CD4-positive, alpha-beta T cell (primary cell): ENCODE data around the gene GALNT1. TPM values are rescaled to one million over a fixed set of nuclear protein-coding genes. Genes with fewer than 3 reads are reported as not detected.

ENCODE experiments used
- ATAC-seq: fragments of 200-7000 bp; cut with Tn5 transposase; one replicate; pipeline ENCODE4 v1.10.0; 2022; ENCODE audit warnings: mild to moderate bottlenecking; ENCODE audit not compliant: poor library complexity
- CTCF ChIA-PET: fragments of 350-600 bp; sonication (Branson Sonifier 250); formaldehyde crosslinking; loops from one replicate; lab custom pipeline; 2021; ENCODE audit warnings: antibody characterized with exemption, inconsistent platforms; lab: Charles Lee
- POLR2A ChIA-PET: fragments of 350-600 bp; sonication (Branson Sonifier 250); formaldehyde crosslinking; loops from one replicate; lab custom pipeline; 2021; ENCODE audit warnings: antibody characterized with exemption, inconsistent platforms; lab: Charles Lee
- DNase-seq, 14 experiments: peaks; one replicate each; pipeline ENCODE4 v3.0.0-alpha.2; 2013 to 2020; ENCODE audit warnings: mixed read lengths in 2 of 14
- H3K27ac ChIP-seq, 2 donors: one replicate each; pipeline versions ENCODE4 v1.5.1 to v1.7.0; 2013; ENCODE audit warnings: low read length in 2 of 2, low read depth in 1 of 2, mild to moderate bottlenecking in 1 of 2
- H3K27me3 ChIP-seq, 2 experiments: 1 replicate in 1 of 2; 2 replicates in 1 of 2; pipeline versions ENCODE4 v1.6.1 to v1.7.0; 2013; ENCODE audit warnings: low read length in 2 of 2, control low read depth in 1 of 2, mild to moderate bottlenecking in 1 of 2, moderate library complexity in 1 of 2; ENCODE audit not compliant: insufficient read depth in 2 of 2, control insufficient read depth in 1 of 2
- H3K36me3 ChIP-seq: one replicate; pipeline ENCODE4 v1.6.1; 2013; ENCODE audit warnings: low read length, control low read depth; ENCODE audit not compliant: insufficient read depth
- H3K4me1 ChIP-seq: one replicate; pipeline ENCODE4 v1.6.1; 2013; ENCODE audit warnings: low read length, control low read depth; ENCODE audit not compliant: insufficient read depth
- H3K4me3 ChIP-seq: one replicate; pipeline ENCODE4 v1.5.1; 2013; ENCODE audit warnings: mild to moderate bottlenecking, low read length, moderate library complexity
- H3K9me3 ChIP-seq, 2 experiments: 1 replicate in 1 of 2; 2 replicates in 1 of 2; pipeline versions ENCODE4 v1.6.1 to v1.7.0; 2013; ENCODE audit warnings: low read length in 2 of 2, mild to moderate bottlenecking in 2 of 2, control low read depth in 1 of 2, moderate library complexity in 1 of 2; ENCODE audit not compliant: control insufficient read depth in 1 of 2, insufficient read depth in 1 of 2
- H3K27ac Mint-ChIP-seq: one replicate; pipeline ENCODE4 v1.8.0; 2020; ENCODE audit warnings: mixed read lengths
- H3K27me3 Mint-ChIP-seq: one replicate; pipeline ENCODE4 v1.8.0; 2021; ENCODE audit warnings: mixed read lengths
- H3K36me3 Mint-ChIP-seq: one replicate; pipeline ENCODE4 v1.8.0; 2021; ENCODE audit warnings: low read depth, mixed read lengths
- H3K4me1 Mint-ChIP-seq: one replicate; pipeline ENCODE4 v1.8.0; 2021; ENCODE audit warnings: low read depth, mixed read lengths
- H3K4me3 Mint-ChIP-seq: one replicate; pipeline ENCODE4 v1.8.0; 2020; ENCODE audit warnings: mild to moderate bottlenecking, mixed read lengths
- H3K9me3 Mint-ChIP-seq: one replicate; pipeline ENCODE4 v1.8.0; 2020; ENCODE audit warnings: mixed read lengths
- intact Hi-C, 2 experiments: fragments of 100-400 bp; cut with DNase I in 1 of 2; cut with micrococcal nuclease in 1 of 2; formaldehyde crosslinking; loops; one replicate each; pipeline versions ENCODE4 v1.15.1 to v1.9.0; 2023 to 2025; cut with DNase I, micrococcal nuclease
- total RNA-seq, 174 experiments: library from RNA in 2 of 174; stranded (reverse) in 2 of 174; gene quantifications; one replicate each; pipeline ENCODE4 v1.2.3 and lab custom pipeline; 2021 to 2026
- TF ChIP-seq, protein P1 (sequence below): fragments of 200-600 bp; IDR thresholded peaks from one replicate; pipeline ENCODE4 v1.8.0; 2022; ENCODE audit warnings: antibody characterized with exemption, mild to moderate bottlenecking

Gene GALNT1
- total RNA-seq, 2 experiments from 2014 or later = 16.1 to 17.9 TPM

DNA sequence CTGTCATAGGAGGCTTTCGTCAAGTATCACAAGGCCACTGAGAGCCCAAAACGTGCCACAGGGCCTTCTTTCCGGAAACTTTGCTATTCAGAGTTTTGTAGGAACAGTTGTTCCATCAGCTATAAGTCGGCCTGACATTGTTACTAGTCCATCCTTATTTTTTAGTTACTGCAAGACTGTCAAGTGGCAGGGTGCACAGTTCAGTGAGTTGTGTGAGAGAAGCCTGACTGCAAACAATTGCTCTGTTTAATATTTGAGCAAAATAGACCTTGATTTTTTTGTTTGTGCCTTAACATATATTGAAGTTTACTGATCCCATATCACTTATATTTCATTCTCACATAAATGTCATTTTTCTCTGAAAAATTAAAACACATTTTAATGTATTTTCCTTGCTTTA is 110.1 kb downstream of the GALNT1 start:
- Histone ChIP-seq H3K4me3 (no peak overlapping the region), H3K4me1 (no peaks in the 10 kb centered on the region), H3K9me3 (no peaks in the 10 kb centered on the region), H3K36me3 (peaks cover 17% of the 10 kb centered on the region), H3K27ac (no peak overlapping the region), H3K27me3 (no peaks in the 10 kb centered on the region)
- ChIA-PET POLR2A (no interaction called here), CTCF (no interaction called here)
- TF ChIP-seq, protein P1, sequence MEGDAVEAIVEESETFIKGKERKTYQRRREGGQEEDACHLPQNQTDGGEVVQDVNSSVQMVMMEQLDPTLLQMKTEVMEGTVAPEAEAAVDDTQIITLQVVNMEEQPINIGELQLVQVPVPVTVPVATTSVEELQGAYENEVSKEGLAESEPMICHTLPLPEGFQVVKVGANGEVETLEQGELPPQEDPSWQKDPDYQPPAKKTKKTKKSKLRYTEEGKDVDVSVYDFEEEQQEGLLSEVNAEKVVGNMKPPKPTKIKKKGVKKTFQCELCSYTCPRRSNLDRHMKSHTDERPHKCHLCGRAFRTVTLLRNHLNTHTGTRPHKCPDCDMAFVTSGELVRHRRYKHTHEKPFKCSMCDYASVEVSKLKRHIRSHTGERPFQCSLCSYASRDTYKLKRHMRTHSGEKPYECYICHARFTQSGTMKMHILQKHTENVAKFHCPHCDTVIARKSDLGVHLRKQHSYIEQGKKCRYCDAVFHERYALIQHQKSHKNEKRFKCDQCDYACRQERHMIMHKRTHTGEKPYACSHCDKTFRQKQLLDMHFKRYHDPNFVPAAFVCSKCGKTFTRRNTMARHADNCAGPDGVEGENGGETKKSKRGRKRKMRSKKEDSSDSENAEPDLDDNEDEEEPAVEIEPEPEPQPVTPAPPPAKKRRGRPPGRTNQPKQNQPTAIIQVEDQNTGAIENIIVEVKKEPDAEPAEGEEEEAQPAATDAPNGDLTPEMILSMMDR = no peak
- no peak for DNase-seq
- no peak for ATAC-seq
- Mint-ChIP-seq H3K36me3 (peaks cover 35% of the 10 kb centered on the region), H3K9me3 (no peaks in the 10 kb centered on the region), H3K4me1 (no peaks in the 10 kb centered on the region), H3K27me3 (no peaks in the 10 kb centered on the region), H3K27ac (no peak overlapping the region), H3K4me3 (no peak overlapping the region)
- intact Hi-C loops = no loop called here

DNA sequence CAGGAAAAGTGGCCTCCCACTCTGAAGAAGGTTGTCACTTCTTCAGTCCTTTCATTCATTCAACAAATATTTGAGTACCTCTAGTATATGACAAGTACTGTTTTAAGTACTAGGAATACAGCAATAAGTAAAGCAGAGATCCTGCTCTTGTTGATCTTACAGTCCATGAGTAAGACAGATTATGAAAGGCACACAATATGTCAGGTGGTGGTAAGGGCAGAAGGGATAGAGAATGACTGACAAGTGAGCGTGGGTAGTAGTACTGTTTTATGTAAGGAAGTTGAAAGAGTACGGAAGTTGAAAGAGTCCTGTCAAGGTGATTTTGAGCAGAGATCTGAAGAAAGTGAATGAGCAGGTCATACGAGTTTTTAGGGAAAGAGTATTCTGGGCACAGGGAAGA is 111.3 kb downstream of the GALNT1 start:
- Mint-ChIP-seq H3K4me3 (no peak overlapping the region), H3K36me3 (peaks cover 27% of the 10 kb centered on the region), H3K4me1 (no peaks in the 10 kb centered on the region), H3K9me3 (no peaks in the 10 kb centered on the region), H3K27ac (no peak overlapping the region), H3K27me3 (no peaks in the 10 kb centered on the region)
- Histone ChIP-seq H3K9me3 (no peaks in the 10 kb centered on the region), H3K4me1 (no peaks in the 10 kb centered on the region), H3K27ac (no peak overlapping the region), H3K36me3 (peaks cover 17% of the 10 kb centered on the region), H3K4me3 (no peak overlapping the region), H3K27me3 (no peaks in the 10 kb centered on the region)
- ChIA-PET POLR2A (no interaction called here), CTCF (no interaction called here)
- DNase-seq = no peak
- intact Hi-C loops = no loop called here
- ATAC-seq = no peak
- TF ChIP-seq, protein P1 = no peak

DNA sequence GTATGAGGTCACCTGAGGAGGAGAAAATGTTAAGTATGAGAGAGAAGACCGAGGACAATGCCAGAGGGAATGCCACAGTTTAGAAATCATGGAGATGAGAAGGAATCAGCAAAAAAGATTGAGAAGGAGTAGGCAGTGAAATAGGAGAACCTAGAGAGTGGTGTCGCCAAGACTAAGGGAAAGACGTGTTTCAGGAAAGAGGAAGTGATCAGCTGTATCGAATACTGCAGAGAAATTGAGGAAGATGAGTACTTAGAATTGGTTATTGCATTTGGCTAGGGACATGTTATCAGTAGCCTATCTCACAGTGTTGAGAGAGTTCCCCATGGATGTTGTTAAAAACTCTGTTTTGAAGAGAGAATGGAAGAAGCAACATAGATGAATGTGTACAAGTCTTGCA is 112.3 kb downstream of the GALNT1 start:
- no peaks in the 10 kb centered on the region for H3K27me3 ChIP-seq

More for the DNA sequence above, 112.3 kb downstream of the GALNT1 start:
- POLR2A ChIA-PET = no interaction called here
- DNase-seq (no peak), ATAC-seq (no peak)
- Mint-ChIP-seq H3K27me3 (no peaks in the 10 kb centered on the region), H3K4me3 (no peak overlapping the region), H3K27ac (no peak overlapping the region), H3K4me1 (no peaks in the 10 kb centered on the region), H3K36me3 (peaks cover 20% of the 10 kb centered on the region), H3K9me3 (no peaks in the 10 kb centered on the region)
- Histone ChIP-seq H3K27ac (no peak overlapping the region), H3K4me3 (no peak overlapping the region), H3K9me3 (no peaks in the 10 kb centered on the region), H3K4me1 (no peaks in the 10 kb centered on the region), H3K36me3 (peaks cover 17% of the 10 kb centered on the region)
- intact Hi-C loops = no loop called here
- CTCF ChIA-PET = no interaction called here
- TF ChIP-seq, protein P1 = no peak
